Muscle of leg (tissue), 11 donors: ENCODE measurements around the gene GRIA4. TPM values are rescaled to one million over a fixed set of nuclear protein-coding genes. Genes with fewer than 3 reads are reported as not detected.

ENCODE experiments used
- DNase-seq: peaks from one replicate; pipeline ENCODE4 v3.0.0; 2013
- H3K27ac ChIP-seq: one replicate; pipeline ENCODE4 v1.5.1; 2013; ENCODE audit warnings: mild to moderate bottlenecking, low read length, control low read depth
- H3K27me3 ChIP-seq: one replicate; pipeline ENCODE4 v1.6.1; 2013; ENCODE audit warnings: low read length; ENCODE audit not compliant: control insufficient read depth, insufficient read depth
- H3K36me3 ChIP-seq: one replicate; pipeline ENCODE4 v1.6.1; 2013; ENCODE audit warnings: low read length; ENCODE audit not compliant: control insufficient read depth, insufficient read depth
- H3K4me1 ChIP-seq: one replicate; pipeline ENCODE4 v1.6.1; 2013; ENCODE audit warnings: low read length; ENCODE audit not compliant: control insufficient read depth, insufficient read depth
- H3K4me3 ChIP-seq: one replicate; pipeline ENCODE4 v1.5.1; 2013; ENCODE audit warnings: low read length, control low read depth
- H3K9me3 ChIP-seq: replicated peaks from 2 replicates; pipeline ENCODE4 v1.6.1; 2013; ENCODE audit warnings: low read depth, low read length; ENCODE audit not compliant: control insufficient read depth
- WGBS: methylation state at CpG from one replicate; pipeline ENCODE4 v1.1.5; 2013; ENCODE audit warnings: missing lambda C conversion rate; ENCODE audit not compliant: insufficient coverage; 5-methylcytosine and 5-hydroxymethylcytosine counted together
- polyA plus RNA-seq, 8 donors: library from polyadenylated mRNA; unstranded; fragments of 120-200 nt; gene quantifications; one replicate each; pipeline versions ENCODE4 v1.2.1 to v1.2.3, GENCODE V29; 2013; ENCODE audit warnings: inconsistent platforms in 1 of 8, low replicate concordance in 1 of 8; ENCODE audit not compliant: insufficient read length in 8 of 8, insufficient read depth in 1 of 8
- total RNA-seq: library from RNA; stranded (reverse); fragments of 120-200 nt; gene quantifications from one replicate; pipeline ENCODE4 v1.2.4, GENCODE V29; 2013

GRIA4 gene
- total and polyA plus RNA-seq, 9 donors: 2.7 to 14.6 (median 7.8) TPM

DNA sequence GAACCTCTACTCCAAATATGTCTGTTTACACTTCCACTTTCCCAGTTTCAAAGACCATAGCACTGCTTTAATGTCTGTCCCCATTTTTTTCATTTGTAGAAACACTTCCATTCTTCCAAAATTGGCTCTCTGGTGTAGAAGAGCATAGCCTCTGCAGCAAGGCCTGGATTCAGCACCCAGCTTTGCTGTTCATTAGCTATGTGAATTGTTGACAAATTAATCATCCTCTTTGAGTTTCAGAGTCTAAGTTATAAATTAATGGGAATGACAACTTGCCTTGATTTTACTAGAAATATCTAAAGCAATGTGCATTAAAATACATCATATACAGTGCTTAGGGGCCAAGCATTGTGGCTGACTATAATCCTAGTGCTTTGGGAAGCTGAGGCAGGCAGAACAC, 22.4 kb downstream of the GRIA4 start:
- no peaks in the 10 kb centered on the region for H3K4me1 ChIP-seq
- no peaks in the 10 kb centered on the region for H3K27me3 ChIP-seq
- H3K9me3 ChIP-seq: no peaks in the 10 kb centered on the region
- H3K4me3 ChIP-seq: no peak overlapping the region
- no peak for DNase-seq
- no peaks in the 10 kb centered on the region for H3K36me3 ChIP-seq
- H3K27ac ChIP-seq: no peak overlapping the region

DNA sequence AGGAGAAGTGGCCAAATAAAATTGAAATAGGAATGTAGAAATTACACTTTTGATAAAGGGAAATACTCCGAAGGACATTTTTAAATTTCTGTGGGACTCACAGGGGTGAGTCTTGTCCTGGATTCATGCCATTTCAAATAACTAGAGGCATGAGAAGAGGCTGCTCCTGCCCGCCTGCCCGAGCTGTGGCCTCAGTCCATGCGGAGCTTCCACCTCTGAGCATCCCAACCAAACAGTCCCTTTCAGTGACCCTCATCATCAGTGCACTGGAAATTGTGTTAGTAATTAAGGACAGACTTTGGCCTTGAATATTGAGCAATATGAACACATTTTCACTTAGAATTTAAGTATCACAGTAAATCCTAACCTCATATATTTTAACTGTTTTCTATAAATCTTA, 25.6 kb downstream of the GRIA4 start:
- H3K36me3 ChIP-seq: no peaks in the 10 kb centered on the region
- no peak for DNase-seq
- H3K4me1 ChIP-seq: no peaks in the 10 kb centered on the region
- H3K9me3 ChIP-seq: no peaks in the 10 kb centered on the region
- H3K27me3 ChIP-seq: no peaks in the 10 kb centered on the region
- H3K27ac ChIP-seq: no peak overlapping the region
- WGBS: 86% methylated on average over 2 of the region's 4 CpGs
- no peak overlapping the region for H3K4me3 ChIP-seq

DNA sequence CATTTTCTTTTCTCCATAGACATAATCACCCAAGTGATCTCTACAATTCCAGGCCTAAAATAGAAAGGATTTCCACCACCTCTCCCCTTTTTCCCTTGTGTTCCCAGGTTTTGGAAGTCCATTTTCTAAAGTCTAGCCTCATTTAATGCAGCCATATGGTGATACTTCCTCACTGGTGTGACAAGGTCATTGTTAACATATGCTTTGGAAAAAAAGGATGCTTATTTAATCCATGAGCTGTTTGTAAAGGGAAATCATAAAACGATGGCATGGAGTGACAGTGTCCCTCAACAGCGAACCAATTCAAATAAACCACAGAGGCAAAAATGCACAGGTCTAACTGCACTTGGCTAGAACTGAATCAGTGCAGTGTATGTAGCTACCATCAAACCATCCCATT, 26.6 kb downstream of the GRIA4 start:
- Histone ChIP-seq H3K27me3 (no peaks in the 10 kb centered on the region), H3K9me3 (no peaks in the 10 kb centered on the region), H3K36me3 (no peaks in the 10 kb centered on the region), H3K27ac (no peak overlapping the region), H3K4me3 (no peak overlapping the region), H3K4me1 (no peaks in the 10 kb centered on the region)
- 32% methylated on average over 2 of the region's 2 CpGs for WGBS
- no peak for DNase-seq

DNA sequence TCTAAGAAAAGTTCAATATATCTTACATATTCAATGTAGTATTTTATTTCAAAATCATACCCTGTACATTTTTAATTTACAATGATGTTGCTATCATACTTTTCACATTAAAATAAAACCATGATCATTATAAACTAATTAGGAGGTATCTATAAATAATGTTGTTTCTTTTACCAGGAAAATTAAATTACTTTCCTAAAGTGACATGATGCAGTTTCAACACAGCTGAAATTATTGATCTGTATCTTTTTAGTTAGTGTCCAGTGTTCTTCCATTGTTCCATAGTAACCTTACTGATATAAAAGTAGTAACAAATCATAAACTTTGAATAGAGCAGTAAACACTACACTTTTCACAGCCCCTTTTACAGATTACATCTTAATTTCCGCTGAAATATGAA, 29.7 kb downstream of the GRIA4 start:
- no peaks in the 10 kb centered on the region for H3K27me3 ChIP-seq
- WGBS: no CpG with 5 or more reads among the region's 1 CpG
- H3K9me3 ChIP-seq: no peaks in the 10 kb centered on the region
- no peak overlapping the region for H3K27ac ChIP-seq
- no peaks in the 10 kb centered on the region for H3K36me3 ChIP-seq
- DNase-seq: no peak
- no peak overlapping the region for H3K4me3 ChIP-seq
- no peaks in the 10 kb centered on the region for H3K4me1 ChIP-seq

DNA sequence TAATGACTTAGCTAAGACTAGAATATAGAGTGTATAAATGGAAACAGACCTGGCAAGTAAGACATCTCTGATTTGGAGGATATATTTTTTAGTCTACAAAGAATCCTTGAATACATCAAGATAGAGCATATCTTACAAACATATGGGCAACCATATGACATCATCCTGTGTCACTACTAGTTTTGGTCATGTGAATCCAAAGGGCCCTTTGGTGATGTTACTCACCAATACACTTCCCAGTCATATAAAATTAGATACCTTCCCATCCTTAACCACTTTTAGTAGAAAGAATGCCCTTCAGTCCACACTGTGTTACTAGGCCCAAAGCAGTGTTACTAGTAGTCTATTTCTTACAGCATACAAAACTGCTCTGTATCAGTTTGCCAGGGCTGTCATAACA, 31.6 kb downstream of the GRIA4 start:
- Histone ChIP-seq H3K9me3 (peaks cover 3% of the 10 kb centered on the region), H3K36me3 (no peaks in the 10 kb centered on the region), H3K27me3 (no peaks in the 10 kb centered on the region), H3K4me3 (no peak overlapping the region), H3K27ac (no peak overlapping the region), H3K4me1 (no peaks in the 10 kb centered on the region)
- DNase-seq: no peak

DNA sequence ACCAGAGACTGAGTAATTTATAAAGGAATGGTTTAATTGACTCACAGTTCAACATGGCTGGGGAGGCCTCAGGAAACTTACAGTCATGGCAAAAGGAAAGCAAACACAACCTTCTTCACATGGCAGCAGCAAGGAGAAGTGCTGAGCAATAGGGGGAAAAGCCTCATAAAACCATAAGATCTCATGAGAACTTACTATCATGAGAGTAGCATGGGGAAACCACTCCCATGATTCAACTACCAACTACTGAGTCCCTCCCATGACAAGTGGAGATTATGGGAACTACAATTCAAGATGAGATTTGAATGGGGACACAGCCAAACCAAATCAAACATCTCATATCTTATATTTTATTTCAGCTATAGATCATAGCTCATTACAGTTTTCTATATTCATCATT, 33.0 kb downstream of the GRIA4 start:
- H3K27me3 ChIP-seq: no peaks in the 10 kb centered on the region
- no peak overlapping the region for H3K4me3 ChIP-seq

DNA sequence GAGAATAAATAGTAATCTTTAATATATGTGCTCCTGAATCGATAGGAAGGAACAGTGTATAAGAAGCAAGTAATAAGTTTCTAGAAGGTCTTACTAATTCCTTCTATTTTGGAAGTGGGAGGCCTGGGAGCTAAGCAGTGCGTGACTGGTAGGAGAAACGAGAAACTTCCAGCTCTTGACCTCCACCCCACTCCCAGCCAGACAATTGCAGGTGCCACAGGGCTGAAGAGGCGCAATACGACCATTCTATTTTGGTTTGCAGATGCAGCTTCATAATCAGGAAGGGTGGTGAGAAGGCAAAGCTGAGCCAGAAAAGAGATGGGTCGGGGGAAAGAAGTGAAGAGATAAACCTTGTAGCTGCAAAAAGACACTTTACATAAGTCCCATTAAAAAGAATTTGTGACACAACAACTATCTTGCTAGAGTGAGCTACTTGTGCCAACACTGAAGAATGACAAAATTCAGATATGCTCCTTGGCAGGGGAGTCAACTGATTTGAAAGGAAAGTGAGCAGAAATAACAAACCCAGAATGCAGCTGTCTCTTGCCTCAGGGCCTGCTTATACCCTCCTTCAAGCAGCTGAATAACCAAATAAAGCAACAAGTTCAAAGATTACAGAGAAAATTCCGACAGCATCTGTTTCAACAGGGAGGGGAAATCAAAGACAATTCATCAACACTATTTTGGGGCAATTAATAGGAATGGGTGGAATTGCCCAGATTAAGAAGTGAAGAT, 35.1 kb downstream of the GRIA4 start:
- WGBS: no CpG with 5 or more reads among the region's 7 CpGs
- peak; percentile 6 for DNase-seq
- Histone ChIP-seq H3K27ac (no peak overlapping the region), H3K4me3 (no peak overlapping the region), H3K27me3 (no peaks in the 10 kb centered on the region), H3K4me1 (no peaks in the 10 kb centered on the region), H3K36me3 (no peaks in the 10 kb centered on the region), H3K9me3 (peaks cover 3% of the 10 kb centered on the region)

More for the DNA sequence above, 33.0 kb downstream of the GRIA4 start:
- Histone ChIP-seq H3K9me3 (peaks cover 3% of the 10 kb centered on the region), H3K27ac (no peak overlapping the region), H3K36me3 (no peaks in the 10 kb centered on the region), H3K4me1 (no peaks in the 10 kb centered on the region)
- no peak for DNase-seq

DNA sequence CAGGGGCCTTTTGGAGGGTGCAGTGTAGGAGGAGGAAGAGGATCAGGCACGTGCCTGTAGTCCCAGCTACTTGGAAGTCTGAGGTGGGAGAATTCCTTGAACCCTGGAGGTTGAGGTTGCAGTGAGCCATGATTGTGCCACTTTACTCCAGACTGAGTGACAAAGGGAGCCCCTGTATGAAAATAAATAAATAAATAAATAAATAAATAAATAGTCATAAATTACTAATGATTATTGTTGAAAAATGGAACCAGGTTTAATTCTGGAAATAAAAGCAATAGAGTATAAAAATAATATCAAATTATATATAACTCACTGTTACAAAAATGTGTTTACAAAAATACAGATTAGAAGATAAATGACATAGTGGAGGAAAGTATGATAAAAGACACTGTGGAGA, 37.9 kb downstream of the GRIA4 start:
- no peak for DNase-seq
- Histone ChIP-seq H3K36me3 (no peaks in the 10 kb centered on the region), H3K4me3 (no peak overlapping the region), H3K4me1 (no peaks in the 10 kb centered on the region), H3K9me3 (peaks cover 3% of the 10 kb centered on the region), H3K27me3 (no peaks in the 10 kb centered on the region), H3K27ac (no peak overlapping the region)
- WGBS: no CpG with 5 or more reads among the region's 1 CpG

DNA sequence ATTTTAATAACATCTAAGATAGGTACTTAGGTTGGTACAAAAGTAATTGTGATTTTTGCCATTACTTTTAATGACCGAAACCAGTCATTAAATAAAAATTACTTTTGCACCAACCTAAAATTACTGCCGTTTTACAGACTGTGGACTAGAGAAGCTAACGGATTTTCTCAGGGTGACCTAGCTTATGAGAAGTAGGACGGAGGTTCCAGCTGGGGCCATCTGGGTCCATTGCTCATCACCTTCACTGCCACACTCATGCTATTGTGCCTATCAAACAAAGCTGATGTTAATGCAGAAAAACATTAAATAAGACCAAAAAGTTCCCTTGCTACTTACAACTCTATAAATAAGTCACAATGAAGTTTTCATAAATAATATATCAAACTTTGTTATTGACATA, 38.9 kb downstream of the GRIA4 start:
- no peaks in the 10 kb centered on the region for H3K4me1 ChIP-seq
- WGBS: no CpG with 5 or more reads among the region's 4 CpGs
- no peak for DNase-seq

DNA sequence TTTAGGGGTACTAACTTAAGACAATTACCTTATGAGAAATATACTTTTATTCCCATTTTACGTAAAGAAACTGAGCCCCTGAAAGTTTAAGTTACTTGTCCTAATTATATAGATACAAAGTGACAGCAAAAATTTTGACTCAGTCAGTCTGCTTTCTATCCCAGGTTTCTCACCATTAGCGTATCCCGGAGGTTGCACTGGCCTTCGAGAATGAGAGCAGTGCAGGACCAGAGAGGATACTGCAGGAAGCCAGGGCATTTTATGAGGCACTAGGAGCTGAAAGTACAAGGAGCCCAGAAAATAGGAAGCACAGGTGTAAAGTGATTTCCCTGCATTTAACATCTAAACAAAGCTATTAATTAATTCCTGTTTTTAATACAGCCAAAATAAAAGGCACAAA, 55.4 kb downstream of the GRIA4 start:
- Histone ChIP-seq H3K4me3 (no peak overlapping the region), H3K4me1 (no peaks in the 10 kb centered on the region), H3K9me3 (no peaks in the 10 kb centered on the region), H3K27ac (no peak overlapping the region), H3K27me3 (no peaks in the 10 kb centered on the region), H3K36me3 (no peaks in the 10 kb centered on the region)
- no CpG with 5 or more reads among the region's 4 CpGs for WGBS
- no peak for DNase-seq

More for the DNA sequence above, 38.9 kb downstream of the GRIA4 start:
- Histone ChIP-seq H3K27ac (no peak overlapping the region), H3K9me3 (peaks cover 3% of the 10 kb centered on the region), H3K4me3 (no peak overlapping the region), H3K27me3 (no peaks in the 10 kb centered on the region), H3K36me3 (no peaks in the 10 kb centered on the region)

DNA sequence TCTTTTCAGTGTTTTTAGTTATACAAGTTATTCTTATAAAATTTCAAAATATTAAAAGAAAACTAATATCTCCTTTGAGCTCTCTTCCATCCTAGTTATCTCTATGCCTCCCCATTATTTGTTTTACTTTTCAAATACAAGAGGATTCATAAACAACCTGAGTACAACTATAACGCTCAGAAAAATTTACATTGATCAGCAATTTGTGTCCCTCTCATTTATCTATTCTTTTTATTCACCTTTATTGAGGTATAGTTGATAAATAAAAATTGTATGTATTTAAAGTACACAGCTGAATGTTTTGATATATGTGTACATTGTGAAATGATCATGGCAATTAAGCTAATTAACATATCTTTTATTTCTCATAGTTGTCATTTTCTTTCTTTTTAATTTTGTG, 57.6 kb downstream of the GRIA4 start:
- Histone ChIP-seq H3K36me3 (no peaks in the 10 kb centered on the region), H3K27me3 (no peaks in the 10 kb centered on the region), H3K4me1 (no peaks in the 10 kb centered on the region), H3K27ac (no peak overlapping the region), H3K4me3 (no peak overlapping the region), H3K9me3 (no peaks in the 10 kb centered on the region)
- WGBS: no CpG with 5 or more reads among the region's 1 CpG
- no peak for DNase-seq
